ENCODE data around the gene MCCC2.
"Not testable (repeated sequence)": the region's sequence is repeated elsewhere in the genome, so short reads cannot be mapped to it uniquely, and the experiment has no call there.

The MCCC2 gene

DNA sequence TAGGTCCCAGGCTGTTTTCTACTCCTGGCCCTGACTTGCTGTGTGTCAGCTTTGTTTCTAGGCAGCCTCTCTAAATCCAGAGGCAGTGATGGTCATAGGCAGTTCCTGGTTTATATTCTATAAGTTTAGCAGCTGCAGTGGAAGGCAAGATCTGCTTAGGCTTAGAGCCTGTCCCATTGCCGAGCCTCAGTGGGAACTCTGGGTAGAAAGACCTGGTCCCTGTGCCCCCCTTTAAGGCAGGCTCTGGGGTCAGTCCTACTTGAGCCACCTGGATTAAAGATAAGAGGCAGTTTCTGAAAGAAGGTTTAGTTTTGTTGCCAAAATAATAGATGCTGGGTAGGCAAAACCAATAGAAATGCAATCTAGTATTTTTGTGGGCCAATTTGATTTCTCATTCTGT is 13.6 kb downstream of the MCCC2 start:
- no peak for DNase-seq

DNA sequence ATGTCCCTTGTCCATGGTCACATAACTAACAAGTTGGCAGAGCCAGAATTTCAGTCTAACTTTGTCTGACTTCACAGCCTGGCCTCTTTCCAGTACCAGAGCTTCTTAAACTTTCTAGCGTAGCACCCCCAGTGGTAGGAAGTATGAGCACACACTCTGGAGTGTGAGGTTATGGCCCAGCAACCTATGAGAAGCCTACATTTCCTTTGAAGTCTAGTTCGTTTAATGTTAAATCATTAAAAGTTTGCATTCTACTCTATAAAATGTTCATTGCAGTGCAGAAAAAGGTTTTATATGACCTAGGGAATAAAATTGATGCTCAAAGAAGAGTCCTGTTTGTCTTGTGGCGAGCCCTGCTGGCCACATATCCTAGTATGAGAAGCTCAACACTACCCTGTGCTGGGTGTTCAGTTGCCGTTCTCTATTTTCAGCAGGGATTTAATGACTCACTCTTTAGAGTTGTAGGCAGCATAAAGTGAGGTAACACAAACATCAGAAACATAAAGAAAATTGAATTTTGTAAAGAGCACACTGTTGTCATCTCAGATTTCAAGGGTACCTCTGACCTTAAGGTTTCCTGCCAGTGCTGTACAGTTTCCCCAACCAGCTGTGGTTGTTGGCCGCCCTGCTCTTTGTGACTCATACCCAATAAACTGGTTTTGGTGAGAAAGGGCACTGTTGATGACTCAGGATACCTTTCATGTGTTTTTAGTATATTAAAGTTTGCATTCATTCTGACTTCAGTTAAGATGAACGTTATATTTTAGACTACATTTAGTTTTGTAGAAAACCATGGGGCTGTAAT is 14.3 kb downstream of the MCCC2 start:
- DNase-seq = peak in 1 of 2 experiments; percentile 29

DNA sequence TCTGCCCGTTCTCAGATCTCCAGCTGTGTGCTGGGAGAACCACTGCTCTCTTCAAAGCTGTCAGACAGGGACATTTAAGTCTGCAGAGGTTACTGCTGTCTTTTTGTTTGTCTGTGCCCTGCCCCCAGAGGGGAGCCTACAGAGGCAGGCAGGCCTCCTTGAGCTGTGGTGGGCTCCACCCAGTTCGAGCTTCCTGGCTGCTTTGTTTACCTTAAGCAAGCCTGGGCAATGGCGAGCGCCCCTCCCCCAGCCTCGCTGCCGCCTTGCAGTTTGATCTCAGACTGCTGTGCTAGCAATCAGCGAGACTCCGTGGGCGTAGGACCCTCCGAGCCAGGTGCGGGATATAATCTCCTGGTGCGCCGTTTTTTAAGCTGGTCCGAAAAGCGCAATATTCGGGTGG is 22.8 kb downstream of the MCCC2 start:
- not testable (repeated sequence) for DNase-seq

DNA sequence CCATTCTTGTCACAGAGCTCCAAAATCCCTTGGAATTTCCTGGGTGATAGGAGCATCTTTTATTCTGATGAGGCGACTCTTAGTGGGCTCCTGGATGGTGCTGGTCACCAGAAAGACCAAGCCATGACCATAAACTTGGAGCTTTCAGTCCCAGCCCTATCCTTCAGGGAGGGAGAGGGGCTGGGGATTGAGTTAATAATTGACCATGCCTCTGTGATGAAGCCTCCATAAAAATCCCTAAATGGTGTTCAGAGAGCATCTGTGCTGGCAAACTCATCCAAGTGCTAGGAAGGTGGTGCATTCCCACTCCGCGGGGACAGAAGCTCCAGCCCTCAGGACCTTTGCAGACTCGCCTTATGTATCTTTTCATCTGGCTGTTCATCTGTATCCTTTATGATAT is 28.7 kb downstream of the MCCC2 start:
- DNase-seq = no peak

DNA sequence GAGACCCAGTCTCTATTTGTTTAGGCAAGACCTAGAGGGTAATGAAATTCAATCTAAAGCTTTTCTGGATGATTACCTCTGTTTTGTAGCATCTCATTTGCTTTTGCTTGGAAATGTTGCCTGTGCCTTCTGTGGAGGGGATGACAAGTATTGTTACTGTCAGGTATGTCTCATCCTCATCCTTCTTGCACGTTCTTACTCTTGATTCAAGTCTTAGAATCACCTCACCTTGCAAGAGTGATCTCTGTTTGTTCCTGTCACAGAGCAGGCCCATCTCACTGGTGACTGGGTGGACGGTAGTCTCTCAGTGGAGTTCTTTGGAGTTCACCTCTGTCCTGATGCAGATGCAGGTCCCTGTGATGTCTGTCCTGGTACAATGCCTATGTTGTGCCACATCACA is 33.5 kb downstream of the MCCC2 start:
- DNase-seq = no peak

DNA sequence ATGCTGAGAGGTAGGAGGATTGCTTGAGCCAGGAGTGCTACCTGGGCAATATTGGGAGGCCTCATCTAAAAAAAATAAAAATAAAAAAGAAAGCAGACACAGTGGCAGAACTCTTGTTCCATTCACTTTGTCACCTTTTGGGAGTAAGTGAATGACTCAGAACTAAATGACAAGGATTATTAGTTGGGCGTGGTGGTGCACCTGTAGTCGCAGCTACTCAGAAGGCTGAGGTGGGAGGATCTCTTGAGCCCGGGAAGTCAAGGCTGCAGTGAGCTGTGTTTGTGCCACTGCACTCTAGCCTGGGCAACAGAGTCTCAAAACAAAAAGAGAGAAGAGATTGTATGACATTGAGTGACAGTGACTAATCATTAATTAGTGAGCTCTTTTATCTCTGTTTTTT is 34.1 kb downstream of the MCCC2 start:
- no peak for DNase-seq

DNA sequence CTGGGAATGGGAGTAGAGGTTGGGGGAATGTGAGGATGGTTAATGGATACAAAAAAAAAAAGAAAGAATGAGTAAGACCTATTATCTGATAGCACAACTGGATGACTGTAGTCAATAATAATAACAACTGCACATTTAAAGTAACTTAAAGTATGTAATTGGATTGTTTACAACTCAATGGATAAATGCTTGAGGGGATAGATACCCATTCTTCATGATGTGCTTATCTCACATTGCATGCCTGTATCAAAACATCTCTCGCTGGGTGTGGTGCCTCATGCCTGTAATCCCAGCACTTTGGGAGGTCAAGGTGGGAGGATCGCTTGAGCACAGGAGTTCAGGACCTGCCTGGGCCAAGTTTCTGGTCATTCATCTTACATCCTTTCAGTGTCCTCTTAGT is 34.6 kb downstream of the MCCC2 start:
- DNase-seq = no peak

DNA sequence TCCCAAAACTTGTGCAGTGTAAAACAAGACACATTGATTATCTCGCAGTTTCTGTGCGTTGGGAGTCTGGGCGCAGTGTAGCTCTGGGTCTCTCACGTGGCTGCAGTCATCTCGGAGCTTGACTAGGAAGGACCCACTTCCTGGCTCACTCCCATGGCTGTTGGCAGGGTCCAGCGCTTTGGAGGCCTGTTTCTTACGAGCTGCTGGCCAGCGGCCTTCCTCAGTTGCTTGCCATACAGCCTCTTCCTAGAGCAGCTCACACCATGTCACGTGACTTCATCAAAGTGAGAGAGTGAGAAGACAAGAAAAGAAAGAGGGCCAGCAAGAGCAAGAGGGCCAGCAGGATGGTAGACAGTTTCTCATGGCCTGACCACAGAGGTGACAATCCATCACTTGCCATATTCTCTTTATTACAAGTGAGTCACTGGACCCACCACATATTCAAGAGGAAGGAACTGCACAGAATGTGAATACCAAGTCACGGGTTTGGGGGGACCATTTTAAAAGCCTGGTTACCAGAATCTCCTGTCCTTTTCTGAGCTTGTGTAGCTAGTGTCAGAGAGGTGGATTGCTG is 36.2 kb downstream of the MCCC2 start:
- DNase-seq = no peak

DNA sequence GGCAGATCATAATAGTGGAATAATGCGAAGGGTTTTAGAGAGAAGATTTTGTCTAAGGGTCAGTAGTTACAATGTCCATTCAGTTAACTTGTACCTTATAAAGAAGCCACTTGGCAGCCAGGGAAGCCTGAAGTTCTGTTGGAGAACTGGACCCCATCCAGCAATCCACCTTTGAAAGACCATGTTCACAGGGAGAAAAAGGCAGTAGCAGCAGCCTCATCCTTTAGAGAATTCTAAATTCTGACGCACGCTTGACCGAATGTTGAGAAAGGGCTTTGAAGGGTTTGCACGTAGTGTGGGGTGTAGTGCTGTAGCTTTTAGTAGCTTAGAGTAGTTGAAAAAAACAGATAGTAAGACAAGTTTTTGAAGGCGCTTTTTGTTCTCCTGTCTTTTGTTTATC is 42.8 kb downstream of the MCCC2 start:
- no peak for DNase-seq

DNA sequence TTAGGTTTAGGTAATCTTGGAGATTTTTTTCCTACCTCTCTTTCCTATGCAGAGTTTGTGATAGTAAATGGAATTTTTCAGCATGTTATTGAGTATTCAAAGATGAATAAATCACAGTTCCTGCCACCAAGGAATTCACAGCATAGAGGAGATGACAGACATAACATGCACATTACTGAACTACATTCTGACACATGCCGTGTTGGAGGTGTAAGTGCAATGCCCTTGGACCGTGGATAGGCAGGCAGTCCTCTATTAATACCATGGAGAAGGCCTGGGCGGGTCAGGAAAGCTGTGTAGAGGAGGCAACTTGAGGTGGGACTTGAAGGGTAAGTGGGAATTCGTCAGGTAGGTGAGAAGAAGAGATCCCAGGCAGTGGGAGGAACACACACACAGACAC is 43.9 kb downstream of the MCCC2 start:
- DNase-seq = no peak

DNA sequence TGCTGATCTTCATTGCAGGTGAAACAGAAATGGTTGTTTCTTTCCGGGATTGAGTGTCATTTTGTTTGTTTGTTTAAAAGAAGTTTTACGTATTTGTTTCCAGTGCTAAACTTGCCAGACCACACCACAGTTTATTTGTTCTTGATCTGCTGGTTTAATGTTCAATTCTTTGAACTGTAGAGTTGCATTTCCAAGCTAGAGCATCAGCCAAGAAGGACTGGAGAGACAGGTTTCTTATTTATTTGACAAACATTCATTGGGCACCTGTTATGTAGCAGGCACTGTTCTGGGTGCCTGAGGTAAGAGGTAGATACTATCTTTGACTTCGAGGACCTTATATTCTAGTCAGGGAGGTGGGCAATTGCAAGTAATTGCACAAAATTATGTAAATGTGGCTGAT is 45.0 kb downstream of the MCCC2 start:
- no peak for DNase-seq

DNA sequence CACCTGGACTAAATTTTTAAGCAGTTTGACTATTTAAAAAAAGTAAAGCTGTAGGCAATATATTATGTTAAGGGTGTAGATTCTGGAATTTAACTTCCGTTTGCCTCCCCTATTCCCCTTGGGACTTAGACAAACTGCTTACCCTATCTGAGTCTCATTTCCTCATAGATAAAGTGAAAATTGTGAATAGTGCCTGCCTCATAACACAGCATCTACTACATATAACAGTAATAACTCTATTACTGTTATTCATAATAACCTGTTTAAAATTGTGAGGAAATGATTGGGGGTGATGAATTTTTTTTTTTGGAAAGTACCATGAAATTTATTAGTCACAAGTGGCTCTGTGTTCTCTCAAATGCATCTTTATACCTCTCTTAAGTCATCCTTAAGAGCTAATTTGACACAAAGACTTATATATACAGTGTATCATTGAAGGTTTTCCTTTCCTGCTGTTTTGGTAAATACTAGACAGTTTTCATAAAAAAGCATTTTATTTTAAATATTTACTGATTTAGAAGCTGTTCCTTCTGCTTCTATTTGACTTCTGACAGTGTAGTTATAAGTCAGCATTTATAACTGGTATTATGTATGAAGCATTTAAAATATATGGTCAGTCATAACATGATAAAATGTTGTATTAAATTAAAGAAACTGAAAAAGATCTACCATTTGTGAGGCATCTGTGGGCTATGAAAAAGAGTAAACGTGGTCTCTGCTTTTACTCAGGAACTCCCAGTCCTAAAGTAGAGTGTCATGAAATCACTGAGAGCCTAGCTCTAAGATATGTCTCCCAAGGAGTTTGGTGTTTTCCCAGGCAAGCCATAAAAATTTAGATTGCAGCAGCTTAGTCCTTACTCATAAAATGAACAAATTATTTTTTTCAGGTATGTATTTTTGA is 46.4 kb downstream of the MCCC2 start:
- no peak for DNase-seq

DNA sequence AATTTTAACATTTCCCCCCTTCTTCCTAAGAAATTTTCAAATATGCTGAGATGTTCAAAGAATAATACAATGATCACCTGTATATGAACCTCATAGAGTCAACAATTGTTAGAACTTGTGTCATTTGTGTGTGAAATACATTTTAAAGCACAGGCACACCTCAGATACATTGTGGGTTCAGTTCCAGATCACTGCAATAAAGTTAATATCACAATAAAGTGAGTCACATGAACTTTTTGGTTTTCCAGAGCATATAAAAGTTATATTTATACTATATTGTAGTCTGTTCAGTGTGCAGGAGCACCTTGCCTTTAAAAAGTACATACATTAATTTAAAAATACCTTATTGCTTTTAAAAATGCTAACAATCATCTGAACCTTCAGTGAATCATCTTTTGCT is 50.0 kb downstream of the MCCC2 start:
- DNase-seq = no peak

DNA sequence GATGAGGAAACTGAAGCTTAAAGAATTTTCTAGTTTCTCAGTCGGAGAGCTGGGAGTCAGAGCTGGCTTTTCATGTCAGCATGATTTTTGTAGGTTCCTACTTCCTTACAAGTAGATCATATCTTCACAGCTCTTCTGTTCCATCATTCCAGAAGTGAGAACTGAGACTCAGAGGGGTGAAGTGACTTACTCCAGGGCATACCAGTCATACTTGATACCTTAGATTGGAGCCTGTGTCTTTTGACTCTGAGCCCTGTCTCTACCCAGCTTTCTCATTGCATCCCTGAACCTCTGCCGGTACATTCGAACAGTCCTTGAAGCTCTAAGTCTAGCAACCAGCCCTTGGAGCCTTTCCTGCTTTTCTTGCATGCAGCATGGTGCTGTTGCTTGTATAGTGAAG is 53.3 kb downstream of the MCCC2 start:
- no peak for DNase-seq

DNA sequence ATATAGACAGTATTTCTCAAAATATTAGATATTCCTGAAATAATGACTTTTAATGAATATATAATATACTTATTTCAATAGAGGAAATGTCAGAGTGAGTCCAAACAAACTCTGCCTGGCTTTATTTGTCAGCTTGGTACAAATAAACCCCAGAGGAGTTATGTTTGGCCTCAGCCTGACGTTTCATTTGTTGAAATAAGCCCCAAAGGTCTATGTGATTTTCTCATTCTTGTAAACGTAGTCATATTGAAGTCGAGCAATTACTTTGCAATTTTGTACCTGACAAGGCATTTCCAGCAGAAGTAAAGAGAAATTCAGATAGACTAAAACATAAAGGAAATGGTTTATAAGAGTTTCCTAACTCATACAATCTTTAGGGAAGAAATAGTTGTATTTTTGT is 57.9 kb downstream of the MCCC2 start:
- DNase-seq = no peak

DNA sequence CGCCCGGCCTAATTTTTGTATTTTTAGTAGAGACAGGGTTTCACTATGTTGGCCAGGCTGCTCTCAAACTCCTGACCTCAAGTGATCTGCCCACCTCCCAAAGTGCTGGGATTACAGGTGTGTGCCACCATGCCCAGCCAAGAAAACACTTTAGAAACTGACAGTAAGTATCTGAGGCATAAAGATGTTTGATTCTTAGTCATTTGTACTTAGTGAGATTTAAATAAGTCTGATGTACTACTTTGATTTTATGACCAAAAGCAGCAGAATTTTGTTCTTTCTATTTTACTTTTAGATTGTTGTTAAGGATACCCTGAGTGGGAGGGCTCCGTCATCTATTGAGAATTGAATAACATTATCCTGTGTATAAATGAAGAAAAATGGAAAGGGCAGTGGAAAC is 63.8 kb downstream of the MCCC2 start:
- DNase-seq = not testable (repeated sequence)

DNA sequence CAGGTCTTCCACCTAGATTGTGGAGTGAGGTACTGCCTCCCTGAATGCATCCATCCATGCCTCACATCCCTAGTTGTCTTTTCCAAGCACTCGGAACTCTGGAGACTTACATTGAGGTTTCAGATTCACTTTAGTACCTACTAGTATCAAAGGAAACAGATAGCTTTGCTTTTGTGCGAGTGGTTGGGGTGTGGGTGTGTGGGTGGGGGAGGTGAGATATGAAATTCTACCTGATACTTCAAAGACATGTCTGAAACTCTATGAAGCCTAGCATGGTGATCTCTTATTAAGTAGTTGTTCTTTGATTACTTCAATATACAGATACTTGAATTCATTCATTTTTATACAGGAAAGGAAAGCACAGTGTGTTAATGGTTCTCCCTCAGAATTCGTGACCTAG is 64.4 kb downstream of the MCCC2 start:
- DNase-seq = no peak

DNA sequence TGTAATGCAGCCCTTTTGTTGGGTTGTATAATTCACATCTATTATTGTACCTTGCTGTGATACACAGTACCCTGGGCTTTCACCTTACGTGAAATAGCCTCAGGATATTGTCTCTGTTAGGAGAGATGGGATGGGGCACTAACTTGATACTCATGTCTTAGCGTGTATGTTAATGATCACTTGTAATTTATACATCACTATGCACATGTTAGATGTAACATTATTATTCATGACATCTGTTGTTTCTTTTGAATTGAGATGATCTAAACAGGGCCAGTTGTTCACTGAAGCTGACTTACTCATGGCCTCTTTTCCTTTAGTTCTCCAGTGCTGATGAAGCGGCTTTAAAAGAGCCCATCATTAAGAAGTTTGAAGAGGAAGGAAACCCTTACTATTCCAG is 65.2 kb downstream of the MCCC2 start:
- DNase-seq = no peak

DNA sequence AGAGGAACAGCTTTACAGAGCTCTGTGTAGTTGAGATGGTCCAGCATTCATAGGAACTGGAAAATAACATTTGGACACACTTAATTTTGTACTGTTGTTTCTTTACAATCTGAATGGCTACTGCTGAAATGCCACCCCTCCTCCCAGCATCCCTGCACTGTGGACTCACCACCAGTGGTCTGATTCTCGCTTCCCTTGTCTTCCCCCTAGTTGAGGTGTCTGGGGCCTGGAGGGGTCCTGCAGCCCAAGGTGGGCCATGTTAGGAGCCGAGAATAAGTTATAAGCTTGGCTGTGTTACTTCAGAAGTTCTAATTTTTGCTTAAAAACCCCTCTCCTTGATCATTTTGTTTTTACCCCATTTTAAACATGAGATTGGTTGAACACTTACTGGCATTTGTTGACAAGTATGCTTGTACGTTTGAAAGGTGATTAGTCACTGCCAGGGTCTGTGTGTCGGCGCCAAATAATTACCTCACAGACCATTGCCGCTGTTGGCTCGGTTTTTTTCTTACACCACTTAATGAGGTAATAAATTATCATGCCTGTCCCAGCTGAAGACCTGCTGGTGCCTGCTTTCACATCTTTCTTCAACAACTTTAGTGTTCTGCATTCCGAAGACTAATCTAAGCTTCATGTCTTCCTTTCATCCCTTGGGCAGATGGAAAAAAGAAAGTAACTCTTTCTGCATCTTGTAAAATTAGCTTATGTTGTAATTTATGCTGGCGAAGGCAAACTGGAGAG is 65.8 kb downstream of the MCCC2 start:
- DNase-seq = no peak

DNA sequence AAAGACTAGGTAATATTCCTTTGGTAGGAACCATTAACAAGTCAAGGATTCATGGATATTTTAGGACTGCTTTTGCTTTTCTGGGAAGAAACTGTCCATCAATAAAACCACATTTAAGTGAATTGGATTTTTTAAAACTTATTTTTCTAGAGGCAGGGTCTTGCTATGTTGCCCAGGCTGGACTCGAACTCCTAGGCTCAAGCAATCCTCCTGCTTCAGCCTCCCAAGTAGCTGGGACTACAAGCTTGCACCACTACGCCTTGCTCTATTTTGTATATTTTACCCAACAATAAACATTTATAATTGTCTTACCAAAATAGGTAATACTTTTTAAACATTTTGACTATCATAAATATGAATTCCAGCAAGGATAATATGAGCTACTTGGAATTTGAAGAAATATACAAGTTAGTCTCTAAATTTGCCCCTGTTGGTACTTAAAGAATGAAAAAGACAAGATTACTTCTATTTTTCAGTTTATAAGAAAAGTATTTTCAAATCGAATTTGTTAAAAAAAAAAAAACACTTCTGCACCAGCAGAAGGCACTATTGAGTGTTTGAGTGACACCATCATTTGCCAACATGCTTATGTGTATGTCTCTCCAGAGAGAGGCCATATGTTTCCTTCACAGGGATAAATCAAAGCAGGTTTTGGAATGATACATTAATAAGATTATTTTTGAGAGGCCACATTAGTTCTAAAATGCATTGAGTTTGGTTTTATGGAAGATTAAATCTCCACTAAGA is 71.9 kb downstream of the MCCC2 start:
- peak in 1 of 2 experiments; percentile 1 for DNase-seq

DNA sequence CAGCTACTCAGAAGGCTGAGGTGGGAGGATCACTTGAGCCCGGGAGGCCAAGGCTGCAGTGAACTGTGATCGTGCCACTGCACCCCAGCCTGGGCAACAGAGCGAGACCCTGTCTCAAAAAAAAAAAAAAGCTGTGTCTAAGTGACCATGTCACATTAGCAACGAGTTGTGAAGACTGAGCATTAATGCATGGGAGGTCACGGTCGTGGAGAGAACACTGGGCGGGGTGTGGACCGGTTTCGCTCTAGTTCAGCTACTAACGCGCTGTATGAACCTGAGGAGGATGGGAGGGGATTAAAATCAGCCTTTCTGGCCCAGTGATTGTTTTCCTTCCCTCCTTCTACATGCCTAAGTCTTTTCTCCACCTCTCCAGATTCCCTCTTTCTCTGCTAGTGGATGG is 75.2 kb downstream of the MCCC2 start:
- no peak for DNase-seq
